Stimulated activated memory B cell treated with anti-CD40 and anti-IgM and Interleukin-4, amounts not matched to agents 10 μg/mL and 1 μg/mL and 100 μg/mL, for 72 hours (primary cell): ENCODE results near the gene NME2.
"Not testable (repeated sequence)": the region's sequence is repeated elsewhere in the genome, so short reads cannot be mapped to it uniquely, and the experiment has no call there.

Source experiments
- ATAC-seq: fragments of 150-1000 bp; cut with Tn5 transposase; 2 replicates; pipeline ENCODE4 v1.10.0; 2021
- H3K27ac Mint-ChIP-seq: one replicate; pipeline ENCODE4 v1.8.0; 2022; ENCODE audit warnings: mild to moderate bottlenecking, mixed read lengths
- H3K27me3 Mint-ChIP-seq: one replicate; pipeline ENCODE4 v1.8.0; 2022; ENCODE audit warnings: mixed read lengths
- H3K36me3 Mint-ChIP-seq: one replicate; pipeline ENCODE4 v1.8.0; 2022; ENCODE audit warnings: mixed read lengths
- H3K4me1 Mint-ChIP-seq: one replicate; pipeline ENCODE4 v1.8.0; 2022; ENCODE audit warnings: mixed read lengths
- H3K4me3 Mint-ChIP-seq: one replicate; pipeline ENCODE4 v1.8.0; 2022; ENCODE audit warnings: mild to moderate bottlenecking, moderate library complexity, mixed read lengths
- H3K9me3 Mint-ChIP-seq: one replicate; pipeline ENCODE4 v1.8.0; 2022; ENCODE audit warnings: mixed read lengths

The NME2 gene

GRCh38 chr17:51166198-51166986 lies at the start of gene NME2:
TSS of gene NME2 (plus strand) at chr17:51166411. CDS start at chr17:51166831, 420 bp downstream.
- peak within 1 kb of the TSS; percentile 85 for H3K4me3 Mint-ChIP-seq
- peaks cover 30% of the 10 kb centered on the region for H3K4me1 Mint-ChIP-seq
- peaks cover 54% of the 10 kb centered on the region for H3K36me3 Mint-ChIP-seq
- peak within 1 kb of the TSS; percentile 90 for H3K27ac Mint-ChIP-seq
- peak; percentile 96 for ATAC-seq
- H3K9me3 Mint-ChIP-seq = no peaks in the 10 kb centered on the region
- no peaks in the 10 kb centered on the region for H3K27me3 Mint-ChIP-seq

- Mint-ChIP-seq H3K4me3 (peak overlapping the region; percentile 16), H3K27me3 (no peaks in the 10 kb centered on the region), H3K4me1 (peaks cover 63% of the 10 kb centered on the region), H3K36me3 (no peaks in the 10 kb centered on the region), H3K9me3 (no peaks in the 10 kb centered on the region), H3K27ac (no peak overlapping the region)
- no peak for ATAC-seq
These were observed 47.6 kb upstream of the NME2 start for GRCh38 chr17:51118330-51119195.

DNA sequence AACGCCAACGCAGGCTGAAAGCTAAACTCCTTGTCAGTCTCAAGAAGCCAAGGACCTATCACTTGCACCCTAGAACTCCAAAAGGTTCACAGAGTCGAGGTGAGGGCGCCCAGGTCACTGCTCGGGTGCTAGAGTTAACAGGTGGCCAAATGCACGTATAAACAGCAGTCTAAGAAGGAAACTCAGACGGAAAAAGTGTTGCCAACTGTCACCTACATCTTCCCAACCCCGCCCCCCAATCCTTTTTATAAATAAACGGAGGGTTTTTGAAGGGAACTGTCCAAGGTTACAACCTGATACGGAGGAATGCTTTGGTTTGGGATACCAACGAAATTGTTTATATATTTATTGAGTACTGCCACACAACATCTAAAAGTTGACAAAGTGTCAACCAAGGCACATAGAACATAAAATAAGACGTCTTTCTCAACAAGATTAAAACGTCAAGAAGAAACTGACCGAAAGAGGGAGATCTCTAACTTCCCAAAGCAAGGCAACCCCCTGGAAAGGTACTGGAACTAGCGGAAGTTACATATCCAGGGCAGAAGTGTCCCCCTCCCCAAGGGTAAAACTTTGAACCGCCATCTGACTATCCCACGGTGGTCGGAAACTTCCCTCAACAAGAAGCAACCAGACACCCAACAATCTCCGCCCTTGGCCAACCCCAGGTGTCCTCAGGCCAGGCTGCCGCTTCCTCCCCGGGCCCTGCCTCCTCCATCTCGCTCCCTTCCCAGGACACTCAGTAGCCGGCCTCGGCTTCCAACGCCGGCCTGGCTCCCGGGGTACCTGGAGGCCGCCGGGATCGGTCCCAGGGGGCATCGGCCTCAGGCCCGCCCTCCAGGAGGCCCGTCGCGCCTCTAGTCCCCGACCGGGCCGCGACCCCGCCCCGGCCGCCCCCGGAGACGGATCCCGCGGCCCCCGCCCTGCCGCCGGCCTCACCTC lies 46.5 kb upstream of the NME2 start:
- no peaks in the 10 kb centered on the region for H3K27me3 Mint-ChIP-seq
- no peaks in the 10 kb centered on the region for H3K36me3 Mint-ChIP-seq
- H3K4me1 Mint-ChIP-seq = peaks cover 63% of the 10 kb centered on the region
- peak overlapping the region; percentile 88 for H3K4me3 Mint-ChIP-seq
- peak overlapping the region; percentile 97 for H3K27ac Mint-ChIP-seq
- peak; percentile 46 for ATAC-seq
- no peaks in the 10 kb centered on the region for H3K9me3 Mint-ChIP-seq

GRCh38 chr17:51120357-51120738 lies 45.9 kb upstream of the NME2 start:
- H3K9me3 Mint-ChIP-seq = no peaks in the 10 kb centered on the region
- peak overlapping the region; percentile 88 for H3K4me3 Mint-ChIP-seq
- ATAC-seq = peak; percentile 58
- peak overlapping the region; percentile 97 for H3K27ac Mint-ChIP-seq
- peaks cover 58% of the 10 kb centered on the region for H3K4me1 Mint-ChIP-seq
- no peaks in the 10 kb centered on the region for H3K27me3 Mint-ChIP-seq
- no peaks in the 10 kb centered on the region for H3K36me3 Mint-ChIP-seq

GRCh38 chr17:51120739-51121619 lies 45.2 kb upstream of the NME2 start, which contains the start of gene SPAG9:
TSS of gene SPAG9 (minus strand) at chr17:51120868. CDS start at chr17:51120656, 212 bp downstream.
- H3K4me3 Mint-ChIP-seq = peak within 1 kb of the TSS; percentile 93
- peaks cover 55% of the 10 kb centered on the region for H3K4me1 Mint-ChIP-seq
- peak; percentile 95 for ATAC-seq
- H3K36me3 Mint-ChIP-seq = no peaks in the 10 kb centered on the region
- no peaks in the 10 kb centered on the region for H3K27me3 Mint-ChIP-seq
- H3K27ac Mint-ChIP-seq = peak within 1 kb of the TSS; percentile 97
- no peaks in the 10 kb centered on the region for H3K9me3 Mint-ChIP-seq

GRCh38 chr17:51121620-51122472 lies 44.4 kb upstream of the NME2 start:
- ATAC-seq = peak; percentile 44
- Mint-ChIP-seq H3K27me3 (no peaks in the 10 kb centered on the region), H3K36me3 (no peaks in the 10 kb centered on the region), H3K27ac (peak overlapping the region; percentile 97), H3K4me1 (peaks cover 55% of the 10 kb centered on the region), H3K9me3 (no peaks in the 10 kb centered on the region), H3K4me3 (peak overlapping the region; percentile 93)

- not testable (repeated sequence) for H3K36me3 Mint-ChIP-seq, H3K27me3 Mint-ChIP-seq, H3K4me3 Mint-ChIP-seq, H3K9me3 Mint-ChIP-seq, ATAC-seq
- Mint-ChIP-seq H3K4me1 (peaks cover 48% of the 10 kb centered on the region), H3K27ac (peak overlapping the region; percentile 97)
These were observed 43.6 kb upstream of the NME2 start for GRCh38 chr17:51122473-51123115.

DNA sequence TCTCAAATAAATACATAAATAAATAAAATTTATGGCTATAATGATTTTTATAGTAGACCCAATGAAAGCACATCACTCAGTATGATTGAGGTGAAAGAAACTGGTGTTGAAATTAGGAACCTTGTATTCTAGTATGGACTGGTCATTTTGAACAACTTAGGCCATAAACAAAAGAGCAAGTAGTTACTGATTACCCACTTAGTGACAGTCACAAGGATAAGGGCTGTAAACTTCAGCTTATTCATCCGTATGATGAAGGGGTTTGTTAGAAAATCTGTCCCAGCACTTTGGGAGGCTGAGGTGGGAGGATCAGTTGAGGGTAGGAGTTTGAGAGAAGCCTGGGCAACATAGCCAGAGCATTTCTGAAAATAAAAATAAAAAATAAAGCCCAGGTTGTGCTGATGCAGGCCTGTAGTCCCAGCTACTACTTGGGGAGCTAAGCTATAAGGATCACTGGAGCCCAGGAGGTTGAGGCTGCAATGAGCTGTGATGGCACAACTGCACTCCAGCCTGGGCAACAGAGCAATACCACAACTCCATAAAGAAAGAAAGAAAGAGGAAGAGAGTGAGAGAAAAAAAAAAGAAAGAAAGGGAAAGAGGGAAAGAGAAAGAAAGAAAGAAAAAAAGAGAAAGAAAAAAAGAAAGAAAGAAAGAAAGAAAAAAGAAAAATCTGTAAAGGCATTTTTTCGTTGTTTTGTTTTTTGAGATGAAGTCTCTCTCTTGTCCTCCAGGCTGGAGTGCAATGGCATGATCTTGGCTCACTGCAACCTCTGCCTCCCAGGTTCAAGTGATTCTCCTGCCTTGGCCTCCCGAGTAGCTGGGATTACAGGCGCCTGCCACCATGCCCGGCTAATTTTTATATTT lies 41.3 kb upstream of the NME2 start:
- Mint-ChIP-seq H3K27ac (no peak overlapping the region), H3K4me3 (no peak overlapping the region), H3K9me3 (no peaks in the 10 kb centered on the region), H3K4me1 (peaks cover 26% of the 10 kb centered on the region), H3K27me3 (no peaks in the 10 kb centered on the region), H3K36me3 (no peaks in the 10 kb centered on the region)
- ATAC-seq = no peak

- ATAC-seq = no peak
- Mint-ChIP-seq H3K36me3 (no peaks in the 10 kb centered on the region), H3K4me1 (peaks cover 7% of the 10 kb centered on the region), H3K9me3 (no peaks in the 10 kb centered on the region), H3K27me3 (no peaks in the 10 kb centered on the region), H3K4me3 (no peak overlapping the region), H3K27ac (no peak overlapping the region)
These were observed 38.1 kb upstream of the NME2 start for GRCh38 chr17:51128076-51128475.

DNA sequence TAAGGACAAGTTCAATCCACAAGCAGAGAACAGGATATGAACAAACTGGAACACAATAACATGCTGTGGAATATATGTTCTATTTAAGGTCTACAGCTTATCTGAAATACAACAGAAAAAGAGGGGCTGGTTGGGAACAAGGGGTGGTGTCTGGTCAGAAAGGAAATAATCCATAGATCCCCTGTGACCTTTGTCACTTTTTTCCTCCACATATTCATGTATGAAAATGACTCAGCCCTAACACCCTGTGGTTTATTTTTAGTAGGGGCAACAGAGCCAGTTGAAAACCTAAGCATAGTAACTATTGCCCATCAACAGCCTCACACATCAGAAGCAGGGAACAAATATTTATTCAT lies 33.3 kb upstream of the NME2 start:
- Mint-ChIP-seq H3K4me3 (no peak overlapping the region), H3K36me3 (no peaks in the 10 kb centered on the region), H3K27ac (no peak overlapping the region), H3K4me1 (no peaks in the 10 kb centered on the region), H3K27me3 (peaks cover 8% of the 10 kb centered on the region), H3K9me3 (no peaks in the 10 kb centered on the region)
- no peak for ATAC-seq

DNA sequence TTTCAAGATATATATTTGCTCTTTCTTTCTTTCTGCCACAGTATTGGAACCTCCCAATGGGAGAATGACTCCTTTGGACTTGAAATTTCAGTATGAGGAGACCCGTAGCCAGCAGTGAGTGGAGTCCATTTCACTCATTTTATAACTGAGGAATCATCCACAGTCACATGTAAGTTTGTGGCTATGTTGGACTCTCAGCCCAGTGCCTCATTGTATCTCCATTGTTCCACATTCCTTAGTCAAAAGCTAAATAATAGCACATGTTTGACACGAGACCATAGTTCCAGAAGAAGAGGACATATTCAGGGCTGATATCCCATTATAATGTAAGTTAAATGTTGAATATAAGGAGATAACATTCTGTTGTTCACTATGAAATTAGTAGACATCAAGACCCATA lies 32.8 kb upstream of the NME2 start:
- Mint-ChIP-seq H3K36me3 (no peaks in the 10 kb centered on the region), H3K27me3 (peaks cover 8% of the 10 kb centered on the region), H3K27ac (no peak overlapping the region), H3K4me1 (no peaks in the 10 kb centered on the region), H3K9me3 (no peaks in the 10 kb centered on the region), H3K4me3 (no peak overlapping the region)
- no peak for ATAC-seq

- Mint-ChIP-seq H3K4me3 (no peak overlapping the region), H3K36me3 (no peaks in the 10 kb centered on the region), H3K9me3 (no peaks in the 10 kb centered on the region), H3K27ac (no peak overlapping the region), H3K27me3 (peaks cover 8% of the 10 kb centered on the region), H3K4me1 (no peaks in the 10 kb centered on the region)
- no peak for ATAC-seq
These were observed 30.3 kb upstream of the NME2 start for GRCh38 chr17:51135956-51136355.
